HEK293T (cell line): ENCODE results near the gene CA5A.
"Not testable (repeated sequence)": the region's sequence is repeated elsewhere in the genome, so short reads cannot be mapped to it uniquely, and the experiment has no call there.

Source experiments
- ARNT ChIP-seq: fragments of 450-650 bp; IDR thresholded peaks from 2 replicates; pipeline ENCODE4 v1.6.1; 2017; ENCODE audit warnings: mild to moderate bottlenecking
- BHLHE40 ChIP-seq: fragments of 450-650 bp; IDR thresholded peaks from 2 replicates; pipeline ENCODE4 v1.6.1; 2016; ENCODE audit warnings: mild to moderate bottlenecking, moderate library complexity, borderline replicate concordance
- CTBP1 ChIP-seq: fragments of 450-650 bp; IDR thresholded peaks from 2 replicates; pipeline ENCODE4 v1.6.1; 2016; ENCODE audit warnings: borderline replicate concordance
- ELF4 ChIP-seq: fragments of 450-650 bp; IDR thresholded peaks from 2 replicates; pipeline ENCODE4 v1.6.1; 2017; ENCODE audit warnings: antibody characterized with exemption
- FOXA1 ChIP-seq: fragments of 450-650 bp; IDR thresholded peaks from 2 replicates; pipeline ENCODE4 v1.6.1; 2016; ENCODE audit warnings: mild to moderate bottlenecking
- FOXK2 ChIP-seq: fragments of 450-650 bp; IDR thresholded peaks from 2 replicates; pipeline ENCODE4 v1.6.1; 2016; ENCODE audit warnings: mild to moderate bottlenecking
- FOXM1 ChIP-seq: fragments of 450-650 bp; IDR thresholded peaks from 2 replicates; pipeline ENCODE4 v1.6.1; 2017; ENCODE audit warnings: mild to moderate bottlenecking, borderline replicate concordance
- HDGF ChIP-seq: fragments of 450-650 bp; IDR thresholded peaks from 2 replicates; pipeline ENCODE4 v1.6.1; 2017; ENCODE audit warnings: antibody characterized with exemption, borderline replicate concordance
- L3MBTL2 ChIP-seq: fragments of 450-650 bp; conservative IDR thresholded peaks from 2 replicates; pipeline ENCODE4 v1.6.1; 2016; ENCODE audit warnings: mild to moderate bottlenecking
- LEF1 ChIP-seq: fragments of 450-650 bp; IDR thresholded peaks from 2 replicates; pipeline ENCODE4 v1.6.1; 2017; ENCODE audit warnings: mild to moderate bottlenecking, borderline replicate concordance
- NFRKB ChIP-seq: fragments of 450-650 bp; IDR thresholded peaks from 2 replicates; pipeline ENCODE4 v1.6.1; 2016; ENCODE audit warnings: mild to moderate bottlenecking, moderate library complexity
- SP1 ChIP-seq: fragments of 450-650 bp; IDR thresholded peaks from 2 replicates; pipeline ENCODE4 v1.6.1; 2017
- SUZ12 ChIP-seq: fragments of 450-650 bp; IDR thresholded peaks from 2 replicates; pipeline ENCODE4 v1.6.1; 2016; ENCODE audit warnings: mild to moderate bottlenecking
- TARDBP ChIP-seq: fragments of 450-650 bp; IDR thresholded peaks from 2 replicates; pipeline ENCODE4 v1.6.1; 2016

DNA sequence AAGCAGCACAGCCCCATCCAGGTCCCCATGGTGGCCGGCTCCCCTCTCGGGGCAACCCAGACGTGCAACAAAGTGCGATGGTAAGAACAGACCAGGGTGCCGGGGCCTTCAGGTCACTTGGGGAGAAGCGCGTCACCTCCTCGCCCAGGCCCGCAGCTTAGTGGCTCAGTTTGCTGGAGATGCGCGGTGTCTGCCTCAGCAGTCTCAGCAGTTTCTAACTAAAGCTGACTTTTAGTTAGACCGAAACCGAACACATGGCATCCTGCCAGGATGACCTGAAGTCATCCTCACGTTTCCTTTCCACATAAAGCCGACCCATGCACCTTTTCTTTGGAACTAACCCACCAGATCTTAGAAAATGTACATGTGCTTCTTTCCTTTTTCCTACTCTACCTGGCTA is 47.9 kb upstream of the CA5A start:
- not testable (repeated sequence) for TF ChIP-seq LEF1, ELF4, FOXM1, FOXA1, SUZ12, SP1, CTBP1, L3MBTL2, TARDBP, NFRKB, ARNT, HDGF, BHLHE40, FOXK2
